MM.1S (cell line): Measurements from ENCODE around the gene TOMM40.
A peak's percentile ranks its signal among the peaks of the same experiment; 100 is the strongest.

Experiments used
- DNase-seq: peaks from one replicate; pipeline ENCODE4 v3.0.0-alpha.2; 2015
- H2AFZ ChIP-seq: fragments of 300-600 bp; sonication (generic); 2 replicates; pipeline ENCODE4 v1.6.0; 2016; ENCODE audit warnings: antibody characterized with exemption, low read length
- H3F3A ChIP-seq: fragments of 300-600 bp; sonication (generic); 2 replicates; pipeline ENCODE4 v1.6.1; 2016; ENCODE audit warnings: mild to moderate bottlenecking, antibody characterized with exemption, low read length, moderate library complexity, mixed read lengths; ENCODE audit not compliant: insufficient read depth
- H3K27ac ChIP-seq: fragments of 300-600 bp; sonication (generic); 2 replicates; pipeline ENCODE4 v1.5.1; 2016; ENCODE audit warnings: mild to moderate bottlenecking, low read length
- H3K27me3 ChIP-seq: fragments of 300-600 bp; sonication (generic); replicated peaks from 2 replicates; pipeline ENCODE4 v1.6.0; 2016; ENCODE audit warnings: low read length; ENCODE audit not compliant: insufficient read depth
- H3K36me3 ChIP-seq: fragments of 300-600 bp; sonication (generic); replicated peaks from 2 replicates; pipeline ENCODE4 v1.6.1; 2016; ENCODE audit warnings: mild to moderate bottlenecking, low read length, mixed read lengths; ENCODE audit not compliant: insufficient read depth
- H3K4me1 ChIP-seq: fragments of 300-600 bp; sonication (generic); 2 replicates; pipeline ENCODE4 v1.6.1; 2016; ENCODE audit warnings: low read length, mixed read lengths
- H3K4me2 ChIP-seq: fragments of 300-600 bp; sonication (generic); 2 replicates; pipeline ENCODE4 v1.6.0; 2016; ENCODE audit warnings: low read depth, low read length
- H3K4me3 ChIP-seq: fragments of 300-600 bp; sonication (generic); 2 replicates; pipeline ENCODE4 v1.5.1; 2016; ENCODE audit warnings: low read length, mixed read lengths
- H3K79me2 ChIP-seq: fragments of 300-600 bp; sonication (generic); 2 replicates; pipeline ENCODE4 v1.6.1; 2016; ENCODE audit warnings: mixed run types, low read length, mixed read lengths
- H3K9ac ChIP-seq: fragments of 300-600 bp; sonication (generic); 2 replicates; pipeline ENCODE4 v1.6.1; 2016; ENCODE audit warnings: low read length, mixed read lengths
- H3K9me2 ChIP-seq: fragments of 300-600 bp; sonication (generic); replicated peaks from 2 replicates; pipeline ENCODE4 v1.6.1; 2016; ENCODE audit warnings: mild to moderate bottlenecking, low read length, mixed read lengths; ENCODE audit not compliant: insufficient read depth
- H3K9me3 ChIP-seq: fragments of 300-600 bp; sonication (generic); replicated peaks from 2 replicates; pipeline ENCODE4 v1.6.1; 2016; ENCODE audit warnings: mild to moderate bottlenecking, low read length, mixed read lengths; ENCODE audit not compliant: insufficient read depth
- H4K20me1 ChIP-seq: fragments of 300-600 bp; sonication (generic); 2 replicates; pipeline ENCODE4 v1.6.1; 2016; ENCODE audit warnings: mild to moderate bottlenecking, low read length, moderate library complexity, mixed read lengths; ENCODE audit not compliant: insufficient read depth
- EZH2 ChIP-seq: fragments of 300-600 bp; sonication (generic); optimal IDR thresholded peaks from 2 replicates; pipeline ENCODE3; 2017; ENCODE audit warnings: low read depth, mild to moderate bottlenecking, antibody characterized with exemption, low read length, mixed read lengths
- EZH2phosphoT487 ChIP-seq: fragments of 300-600 bp; sonication (generic); IDR thresholded peaks from 2 replicates; pipeline ENCODE4 v1.6.1; 2018; ENCODE audit warnings: antibody characterized with exemption, low read length
- TF ChIP-seq, protein P1 (sequence below): fragments of 300-600 bp; sonication (generic); IDR thresholded peaks from 2 replicates; pipeline ENCODE4 v1.5.1; 2016; ENCODE audit warnings: antibody characterized with exemption, low read length, mixed read lengths

Gene TOMM40

DNA sequence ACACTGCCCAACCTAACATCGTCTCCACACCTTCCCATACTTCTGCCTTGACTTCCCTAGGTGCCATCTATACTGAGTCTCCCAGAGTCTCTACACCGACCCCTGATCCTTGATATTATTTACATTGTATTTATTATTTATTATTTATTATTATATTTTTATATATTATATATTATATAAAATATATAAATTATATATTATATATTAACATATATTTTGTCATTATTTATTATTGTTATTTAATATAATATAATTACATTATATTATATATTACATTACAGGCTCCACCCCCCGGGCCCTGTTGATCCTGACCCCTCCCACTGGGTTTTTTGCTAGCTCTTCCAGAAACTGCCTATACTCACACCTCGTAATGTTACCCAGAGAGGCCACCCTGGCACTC, 18.4 kb upstream of the TOMM40 start:
- no peak for DNase-seq
- Histone ChIP-seq H3K4me1 (no peaks in the 10 kb centered on the region), H3K4me2 (no peak overlapping the region), H3K9ac (no peak overlapping the region), H3K4me3 (no peak overlapping the region), H3K36me3 (no peaks in the 10 kb centered on the region), H3K79me2 (no peaks in the 10 kb centered on the region), H4K20me1 (no peaks in the 10 kb centered on the region), H3F3A (no peaks in the 10 kb centered on the region), H3K9me3 (no peaks in the 10 kb centered on the region), H3K27ac (no peak overlapping the region), H2AFZ (no peak overlapping the region), H3K9me2 (no peaks in the 10 kb centered on the region), H3K27me3 (peaks cover 91% of the 10 kb centered on the region)
- no peak for TF ChIP-seq EZH2
- TF ChIP-seq EZH2phosphoT487 = no peak
- TF ChIP-seq, protein P1, sequence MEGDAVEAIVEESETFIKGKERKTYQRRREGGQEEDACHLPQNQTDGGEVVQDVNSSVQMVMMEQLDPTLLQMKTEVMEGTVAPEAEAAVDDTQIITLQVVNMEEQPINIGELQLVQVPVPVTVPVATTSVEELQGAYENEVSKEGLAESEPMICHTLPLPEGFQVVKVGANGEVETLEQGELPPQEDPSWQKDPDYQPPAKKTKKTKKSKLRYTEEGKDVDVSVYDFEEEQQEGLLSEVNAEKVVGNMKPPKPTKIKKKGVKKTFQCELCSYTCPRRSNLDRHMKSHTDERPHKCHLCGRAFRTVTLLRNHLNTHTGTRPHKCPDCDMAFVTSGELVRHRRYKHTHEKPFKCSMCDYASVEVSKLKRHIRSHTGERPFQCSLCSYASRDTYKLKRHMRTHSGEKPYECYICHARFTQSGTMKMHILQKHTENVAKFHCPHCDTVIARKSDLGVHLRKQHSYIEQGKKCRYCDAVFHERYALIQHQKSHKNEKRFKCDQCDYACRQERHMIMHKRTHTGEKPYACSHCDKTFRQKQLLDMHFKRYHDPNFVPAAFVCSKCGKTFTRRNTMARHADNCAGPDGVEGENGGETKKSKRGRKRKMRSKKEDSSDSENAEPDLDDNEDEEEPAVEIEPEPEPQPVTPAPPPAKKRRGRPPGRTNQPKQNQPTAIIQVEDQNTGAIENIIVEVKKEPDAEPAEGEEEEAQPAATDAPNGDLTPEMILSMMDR = no peak

DNA sequence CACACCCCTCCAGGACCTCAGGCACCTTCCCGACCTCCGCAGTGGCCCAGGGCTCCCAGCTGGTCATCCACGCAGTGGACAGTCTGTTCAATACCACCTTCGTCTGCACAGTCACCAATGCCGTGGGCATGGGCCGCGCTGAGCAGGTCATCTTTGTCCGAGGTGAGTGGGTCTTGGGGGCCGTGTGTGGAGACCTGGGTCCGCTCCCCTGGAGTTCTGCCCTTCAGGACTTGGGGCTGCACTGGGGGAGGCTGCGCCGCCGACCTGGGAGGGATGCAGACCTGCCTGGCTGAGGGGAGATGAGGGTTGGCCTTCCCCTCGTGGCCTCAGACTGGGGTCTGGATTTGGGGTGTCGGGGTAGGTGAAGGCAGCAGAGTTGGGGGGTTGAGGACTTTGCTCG, 16.7 kb upstream of the TOMM40 start:
- Histone ChIP-seq H3F3A (no peaks in the 10 kb centered on the region), H4K20me1 (no peaks in the 10 kb centered on the region), H3K9me2 (no peaks in the 10 kb centered on the region), H3K27ac (no peak overlapping the region), H3K4me1 (no peaks in the 10 kb centered on the region), H3K79me2 (no peaks in the 10 kb centered on the region), H3K27me3 (peaks cover 93% of the 10 kb centered on the region), H3K36me3 (no peaks in the 10 kb centered on the region), H3K4me2 (no peak overlapping the region), H3K4me3 (no peak overlapping the region), H3K9ac (no peak overlapping the region), H3K9me3 (no peaks in the 10 kb centered on the region), H2AFZ (no peak overlapping the region)
- TF ChIP-seq EZH2phosphoT487 (no peak), EZH2 (no peak)
- TF ChIP-seq, protein P1 = no peak
- DNase-seq = no peak

DNA sequence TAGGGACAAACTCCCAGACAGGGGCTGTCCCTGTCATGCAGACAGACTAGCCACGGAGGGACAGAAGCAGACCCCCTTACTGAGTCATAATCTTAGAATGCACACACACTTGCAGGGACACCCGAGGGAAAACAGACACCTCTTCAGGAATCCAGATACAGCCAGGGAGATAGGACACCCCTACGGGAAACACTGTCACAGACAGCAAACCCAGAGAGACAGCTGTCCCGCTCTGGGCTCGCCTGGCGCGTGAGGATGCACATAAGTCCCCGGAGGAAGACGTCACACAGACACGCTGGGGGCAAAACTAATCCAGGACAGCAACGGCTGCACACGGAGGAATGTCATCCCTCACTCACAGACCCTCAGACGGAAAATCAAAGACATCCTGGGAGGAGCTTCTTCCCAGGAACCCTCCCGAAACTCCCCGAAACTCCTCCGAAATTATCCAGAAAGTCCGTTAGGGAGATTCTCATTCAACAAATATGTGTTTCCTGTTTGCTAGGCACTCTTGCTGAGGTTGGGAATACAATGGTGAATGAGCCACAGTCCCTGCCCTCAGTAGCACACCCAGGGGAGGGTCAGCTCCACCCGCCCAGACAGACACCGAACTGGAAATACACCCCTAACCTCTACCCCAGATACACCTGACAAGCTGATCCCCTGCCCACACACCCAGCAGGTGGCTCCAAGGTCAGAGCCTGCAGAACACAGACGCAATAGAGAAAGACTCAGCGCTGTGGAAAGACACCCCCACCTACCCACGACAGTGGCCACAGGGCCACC, 15.2 kb upstream of the TOMM40 start:
- H3K4me2 ChIP-seq = no peak overlapping the region
- H3K9me3 ChIP-seq = no peaks in the 10 kb centered on the region
- no peak overlapping the region for H3K9ac ChIP-seq
- H3K79me2 ChIP-seq = no peaks in the 10 kb centered on the region
- no peaks in the 10 kb centered on the region for H4K20me1 ChIP-seq
- no peak overlapping the region for H3K4me3 ChIP-seq
- H3K36me3 ChIP-seq = no peaks in the 10 kb centered on the region
- peaks cover 95% of the 10 kb centered on the region for H3K27me3 ChIP-seq
- 0 out of 2 replicates have a peak overlapping the region, but pooled peaks have one; percentile 23 for H2AFZ ChIP-seq
- H3K4me1 ChIP-seq = no peaks in the 10 kb centered on the region
- TF ChIP-seq EZH2phosphoT487 (no peak), EZH2 (no peak)
- TF ChIP-seq, protein P1 = no peak
- DNase-seq = no peak
- no peak overlapping the region for H3K27ac ChIP-seq
- no peaks in the 10 kb centered on the region for H3K9me2 ChIP-seq
- H3F3A ChIP-seq = no peaks in the 10 kb centered on the region
